Breast epithelium (tissue), 4 donors: ENCODE data around the gene TRAIP. TPM values are rescaled to one million over a fixed set of nuclear protein-coding genes. Genes with fewer than 3 reads are reported as not detected.

Experiments used
- DNase-seq, 2 donors: peaks; one replicate each; pipeline ENCODE4 v3.0.0-alpha.2; 2019; ENCODE audit warnings: low spot score in 2 of 2
- H3K27ac ChIP-seq, 2 donors: fragments of 200-600 bp; sonication (generic) in 1 of 2; one replicate each; pipeline ENCODE4 v1.5.1; 2016 to 2019; ENCODE audit warnings: mild to moderate bottlenecking in 1 of 2
- H3K27me3 ChIP-seq, 2 donors: fragments of 200-600 bp; sonication (generic) in 1 of 2; one replicate each; pipeline versions ENCODE4 v1.5.1 to v1.6.0; 2017 to 2019; ENCODE audit warnings: control low read depth in 1 of 2, mild to moderate bottlenecking in 1 of 2
- H3K36me3 ChIP-seq: fragments of 200-600 bp; one replicate; pipeline ENCODE4 v1.5.1; 2019
- H3K4me1 ChIP-seq, 2 donors: fragments of 200-600 bp; sonication (generic); one replicate each; pipeline ENCODE4 v1.5.1; 2016 to 2019; ENCODE audit warnings: control low read depth in 1 of 2
- H3K4me3 ChIP-seq, 3 donors: fragments of 200-600 bp; sonication (generic); 1 replicate in 2 of 3; 2 replicates in 1 of 3; pipeline ENCODE4 v1.5.1; 2016 to 2019; ENCODE audit warnings: mild to moderate bottlenecking in 3 of 3, moderate library complexity in 2 of 3
- H3K9me3 ChIP-seq, 2 donors: fragments of 200-600 bp; sonication (generic) in 1 of 2; one replicate each; pipeline ENCODE4 v1.5.1; 2016 to 2019; ENCODE audit warnings: control low read depth in 1 of 2
- CTCF ChIP-seq, 3 donors: fragments of 450-650 bp; IDR thresholded peaks; one replicate each; pipeline ENCODE4 v1.5.1; 2016 to 2017; ENCODE audit warnings: antibody characterized with exemption in 3 of 3, mild to moderate bottlenecking in 3 of 3, moderate library complexity in 3 of 3
- POLR2A ChIP-seq: fragments of 450-650 bp; IDR thresholded peaks from one replicate; pipeline ENCODE4 v1.6.1; 2016; ENCODE audit warnings: antibody characterized with exemption, mild to moderate bottlenecking, moderate library complexity
- POLR2AphosphoS5 ChIP-seq, 3 donors: sonication (generic); formaldehyde crosslinking; IDR thresholded peaks; one replicate each; pipeline ENCODE4 v1.6.1; 2017; ENCODE audit warnings: antibody characterized with exemption in 3 of 3
- intact Hi-C: fragments of 100-400 bp; cut with DNase I; formaldehyde crosslinking; loops from one replicate; pipeline ENCODE4 v1.15.1; 2023; ENCODE audit warnings: low total_unique reads
- total RNA-seq, 3 donors: library from RNA; depleted of rRNA; stranded (reverse); fragments of >200 nt; gene quantifications; one replicate each; pipeline ENCODE4 v1.1.0, GENCODE V29; 2016

TRAIP gene
- total RNA-seq, 3 donors from 2014 or later = 1.6 to 2.0 (median 1.9) TPM

DNA sequence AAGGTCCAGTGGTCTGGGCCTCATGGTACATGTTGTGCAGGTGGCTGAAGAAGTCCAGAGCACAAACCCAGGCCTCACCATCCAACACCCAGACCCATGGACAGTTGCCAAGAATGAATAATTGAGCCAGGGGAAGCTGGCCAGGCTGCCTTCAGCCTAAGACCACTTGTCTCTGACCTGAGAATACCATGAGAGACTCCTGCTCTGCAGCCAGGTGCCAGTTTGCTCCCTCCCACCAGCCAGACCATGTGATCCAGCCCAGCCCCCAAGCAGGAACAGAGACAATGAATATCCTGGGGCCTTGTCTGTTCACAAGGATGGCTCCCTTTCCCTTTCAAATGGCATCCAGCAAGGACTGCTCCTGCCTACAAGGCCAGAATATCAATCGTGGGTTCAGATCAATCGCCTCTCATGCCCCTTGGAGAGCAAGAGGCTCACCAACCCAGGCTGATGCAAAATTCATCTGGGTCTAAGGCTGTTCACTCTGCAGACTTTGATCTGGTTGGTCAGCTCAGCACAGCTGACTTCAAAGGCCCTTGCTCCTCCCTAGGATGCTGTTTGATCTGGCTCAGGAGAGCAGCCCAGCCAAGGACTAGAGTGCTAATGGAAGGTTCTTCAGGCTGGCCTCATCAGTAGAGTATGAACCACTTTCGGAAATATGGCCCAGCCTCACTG, 13.4 kb downstream of the TRAIP start:
- Histone ChIP-seq H3K4me1 (no peaks in the 10 kb centered on the region), H3K27ac (no peak overlapping the region), H3K4me3 (no peak overlapping the region), H3K36me3 (no peaks in the 10 kb centered on the region), H3K9me3 (no peaks in the 10 kb centered on the region), H3K27me3 (no peaks in the 10 kb centered on the region)
- no peak for DNase-seq
- TF ChIP-seq CTCF (IDR thresholded peaks at IDR 0.05) (no peak), POLR2A (no peak), POLR2AphosphoS5 (IDR thresholded peaks at IDR 0.05) (no peak)
- intact Hi-C loops = loop anchor here (5.0 kb wide), 1 partner anchor 36 kb away; no protein-coding TSS in a partner anchor

- H3K27ac ChIP-seq = no peak overlapping the region
- intact Hi-C loops = loop anchor here (5.0 kb wide), 1 partner anchor 35 kb away; no protein-coding TSS in a partner anchor
- no peaks in the 10 kb centered on the region for H3K36me3 ChIP-seq
- no peak overlapping the region for H3K4me3 ChIP-seq
- H3K27me3 ChIP-seq = no peaks in the 10 kb centered on the region
- H3K9me3 ChIP-seq = no peaks in the 10 kb centered on the region
- H3K4me1 ChIP-seq = no peaks in the 10 kb centered on the region
- DNase-seq = no peak
- TF ChIP-seq CTCF (IDR thresholded peaks at IDR 0.05) (no peak), POLR2A (no peak), POLR2AphosphoS5 (IDR thresholded peaks at IDR 0.05) (no peak)
Observed at GRCh38 chr3:49841806-49842205, 14.6 kb downstream of the TRAIP start.

- H3K4me1 ChIP-seq = no peaks in the 10 kb centered on the region
- no peaks in the 10 kb centered on the region for H3K36me3 ChIP-seq
- H3K4me3 ChIP-seq = no peak overlapping the region
- no peaks in the 10 kb centered on the region for H3K27me3 ChIP-seq
- no peaks in the 10 kb centered on the region for H3K9me3 ChIP-seq
- no peak overlapping the region for H3K27ac ChIP-seq
- DNase-seq = no peak
- TF ChIP-seq CTCF (IDR thresholded peaks at IDR 0.05) (no peak), POLR2AphosphoS5 (IDR thresholded peaks at IDR 0.05) (no peak)
- intact Hi-C loops = loop anchor here (5.0 kb wide), 1 partner anchor 34 kb away; no protein-coding TSS in a partner anchor
Observed at GRCh38 chr3:49841126-49841696, 15.2 kb downstream of the TRAIP start.

DNA sequence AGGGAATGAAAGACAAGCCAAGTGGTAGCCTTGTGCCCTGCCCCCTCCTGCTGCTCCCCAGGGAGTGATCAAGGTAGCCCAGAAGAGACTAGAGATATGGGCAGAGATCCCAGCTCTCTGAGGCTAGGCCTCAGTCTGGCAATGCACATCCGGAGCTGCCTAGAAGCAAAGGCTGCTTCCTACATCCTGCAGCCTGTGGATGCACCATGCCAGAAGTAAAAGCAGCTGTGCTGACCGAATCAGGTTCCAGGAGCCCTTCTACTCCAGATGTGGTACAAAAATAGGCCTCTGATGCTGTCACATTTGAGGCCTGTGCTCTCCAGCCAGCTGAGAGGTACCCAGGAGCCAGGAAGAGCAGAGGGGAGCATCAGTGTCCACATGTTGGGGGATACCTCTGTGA, 16.0 kb downstream of the TRAIP start:
- Histone ChIP-seq H3K27ac (no peak overlapping the region), H3K9me3 (no peaks in the 10 kb centered on the region), H3K36me3 (no peaks in the 10 kb centered on the region), H3K4me3 (no peak overlapping the region), H3K4me1 (no peaks in the 10 kb centered on the region), H3K27me3 (no peaks in the 10 kb centered on the region)
- DNase-seq = no peak
- intact Hi-C loops = loop anchor here (5.0 kb wide), 1 partner anchor 33 kb away; no protein-coding TSS in a partner anchor
- no peak for TF ChIP-seq POLR2A
- TF ChIP-seq CTCF (IDR thresholded peaks at IDR 0.05) = no peak
- TF ChIP-seq POLR2AphosphoS5 (IDR thresholded peaks at IDR 0.05) = no peak

GRCh38 chr3:49839193-49839809, 17.1 kb downstream of the TRAIP start:
- intact Hi-C loops = no loop called here
- Histone ChIP-seq H3K27me3 (no peaks in the 10 kb centered on the region), H3K4me1 (no peaks in the 10 kb centered on the region), H3K27ac (no peak overlapping the region), H3K36me3 (no peaks in the 10 kb centered on the region), H3K9me3 (no peaks in the 10 kb centered on the region), H3K4me3 (no peak overlapping the region)
- TF ChIP-seq POLR2A (no peak), POLR2AphosphoS5 (IDR thresholded peaks at IDR 0.05) (peak in 2 of 3 donors; percentile 37 to 56), CTCF (IDR thresholded peaks at IDR 0.05) (peak; percentile 78 to 88 (median 80))
- peak; percentile 69 to 79 for DNase-seq
